ENCODE results near the gene GOLT1A.

DNA sequence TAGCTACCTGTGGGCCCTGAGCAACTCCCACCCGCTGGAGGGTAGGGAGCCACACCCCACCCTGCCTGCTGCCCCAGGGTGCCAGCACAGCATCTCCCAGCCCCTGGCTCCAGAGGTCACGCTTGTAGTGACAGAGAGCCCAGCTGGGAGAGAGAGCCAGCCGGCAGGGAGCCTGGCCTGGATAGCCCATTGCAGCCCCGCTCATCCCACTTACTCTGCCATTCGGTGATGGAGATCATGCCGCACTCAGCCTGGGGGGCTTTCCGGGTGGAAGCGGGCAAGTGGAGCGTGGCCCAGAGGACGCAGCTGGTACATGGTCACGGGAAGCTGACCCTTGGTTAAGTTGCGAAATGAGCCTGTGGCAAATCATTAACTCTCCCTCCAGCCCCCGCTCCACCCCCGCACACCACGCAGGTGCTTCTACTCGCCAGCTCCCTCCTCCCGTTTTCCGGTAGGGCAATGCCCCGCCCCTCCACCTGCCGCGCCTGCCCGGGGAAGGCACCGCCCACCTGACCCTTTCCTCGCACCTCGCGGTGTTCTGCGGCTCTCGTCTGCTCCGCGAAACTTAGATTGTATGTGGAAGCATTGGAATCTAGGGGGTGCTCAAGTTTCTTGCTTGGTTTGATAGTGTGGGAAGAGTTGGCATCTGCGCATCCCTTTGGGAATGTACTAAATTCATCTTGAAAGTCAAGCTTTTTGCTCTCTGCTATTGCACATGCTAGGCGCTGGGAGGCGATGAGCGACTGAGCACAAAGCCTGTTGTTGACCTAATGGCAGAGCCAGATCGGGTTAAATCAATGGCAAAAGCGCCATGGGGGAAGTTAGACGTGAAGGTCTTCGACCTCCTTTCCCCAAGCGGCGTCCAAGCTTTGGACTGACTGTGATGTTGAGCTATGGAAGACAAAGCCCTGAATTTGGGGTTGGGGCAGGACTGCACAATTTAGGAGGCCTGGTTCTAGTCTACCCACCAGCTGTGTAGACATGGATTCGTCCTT lies at the start of gene GOLT1A:
- TF ChIP-seq, protein P1, sequence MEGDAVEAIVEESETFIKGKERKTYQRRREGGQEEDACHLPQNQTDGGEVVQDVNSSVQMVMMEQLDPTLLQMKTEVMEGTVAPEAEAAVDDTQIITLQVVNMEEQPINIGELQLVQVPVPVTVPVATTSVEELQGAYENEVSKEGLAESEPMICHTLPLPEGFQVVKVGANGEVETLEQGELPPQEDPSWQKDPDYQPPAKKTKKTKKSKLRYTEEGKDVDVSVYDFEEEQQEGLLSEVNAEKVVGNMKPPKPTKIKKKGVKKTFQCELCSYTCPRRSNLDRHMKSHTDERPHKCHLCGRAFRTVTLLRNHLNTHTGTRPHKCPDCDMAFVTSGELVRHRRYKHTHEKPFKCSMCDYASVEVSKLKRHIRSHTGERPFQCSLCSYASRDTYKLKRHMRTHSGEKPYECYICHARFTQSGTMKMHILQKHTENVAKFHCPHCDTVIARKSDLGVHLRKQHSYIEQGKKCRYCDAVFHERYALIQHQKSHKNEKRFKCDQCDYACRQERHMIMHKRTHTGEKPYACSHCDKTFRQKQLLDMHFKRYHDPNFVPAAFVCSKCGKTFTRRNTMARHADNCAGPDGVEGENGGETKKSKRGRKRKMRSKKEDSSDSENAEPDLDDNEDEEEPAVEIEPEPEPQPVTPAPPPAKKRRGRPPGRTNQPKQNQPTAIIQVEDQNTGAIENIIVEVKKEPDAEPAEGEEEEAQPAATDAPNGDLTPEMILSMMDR (IDR thresholded peaks at IDR 0.05; ENCODE audit: insufficient read depth, low read depth, low read length) = peak; percentile 75
- TF ChIP-seq EZH2 (IDR thresholded peaks at IDR 0.05; ENCODE audit: insufficient read depth, low read length) = peak; percentile 33

All from astrocyte (in vitro differentiated cells and primary cell).